H1 (cell line): ENCODE results near the gene RAI14. TPM values are rescaled to one million over a fixed set of nuclear protein-coding genes. Genes with fewer than 3 reads are reported as not detected.

ENCODE experiments used
- CTCF ChIA-PET: fragments of 300-600 bp; sonication (Branson Sonifier 250); formaldehyde crosslinking; loops from one replicate; lab custom pipeline; 2021; ENCODE audit not compliant: partially characterized antibody; lab: Charles Lee
- POLR2A ChIA-PET: fragments of 300-600 bp; sonication (Branson Sonifier 250); formaldehyde crosslinking; loops from one replicate; lab custom pipeline; 2021; ENCODE audit warnings: inconsistent platforms; ENCODE audit not compliant: partially characterized antibody; lab: Charles Lee
- DNase-seq, 2 experiments: peaks; one replicate each; pipeline versions ENCODE4 v3.0.0 to v3.0.0-alpha.2; 2010 to 2022; ENCODE audit warnings: low spot score in 2 of 2, low read depth in 1 of 2, mixed read lengths in 1 of 2
- FAIRE-seq: peaks from 2 replicates; lab custom pipeline; 2011; peaks lifted over from hg19 to GRCh38; lab: Jason Lieb, UNC
- H2AFZ ChIP-seq: 2 replicates; pipeline ENCODE4 v1.8.1; 2012; ENCODE audit warnings: low read length, inconsistent platforms
- H2AK5ac ChIP-seq: 2 replicates; pipeline ENCODE4 v1.6.1; 2013; ENCODE audit warnings: low read depth, low read length
- H2BK120ac ChIP-seq: replicated peaks from 2 replicates; pipeline ENCODE3; 2013; ENCODE audit warnings: low read depth, low read length, inconsistent platforms
- H2BK12ac ChIP-seq: 2 replicates; pipeline ENCODE4 v1.6.1; 2013; ENCODE audit warnings: low read depth, low read length
- H2BK15ac ChIP-seq: 2 replicates; pipeline ENCODE4 v1.6.1; 2013; ENCODE audit warnings: low read length
- H2BK20ac ChIP-seq: 2 replicates; pipeline ENCODE4 v1.6.1; 2013; ENCODE audit warnings: low read length
- H2BK5ac ChIP-seq: 2 replicates; pipeline ENCODE4 v1.6.1; 2013; ENCODE audit warnings: low read depth, low read length
- H3K14ac ChIP-seq: 2 replicates; pipeline ENCODE4 v1.6.1; 2013; ENCODE audit warnings: inconsistent platforms; ENCODE audit not compliant: insufficient read length
- H3K18ac ChIP-seq: 2 replicates; pipeline ENCODE4 v1.6.1; 2013; ENCODE audit warnings: low read length; ENCODE audit errors: extremely low read depth
- H3K23ac ChIP-seq: 2 replicates; pipeline ENCODE4 v1.6.1; 2013; ENCODE audit warnings: inconsistent platforms; ENCODE audit not compliant: insufficient read length
- H3K23me2 ChIP-seq: 2 replicates; pipeline ENCODE4 v1.6.1; 2013; ENCODE audit warnings: low read depth, low read length
- H3K27ac ChIP-seq: 2 replicates; pipeline ENCODE4 v1.6.1; 2011; ENCODE audit warnings: low read depth, low read length, inconsistent platforms
- H3K27me3 ChIP-seq, 4 experiments: replicated peaks in 1 of 4; 1 replicate in 1 of 4; 2 replicates in 3 of 4; pipeline versions ENCODE4 v1.6.1 to v1.8.1; 2011 to 2013; ENCODE audit warnings: low read length in 3 of 4, mild to moderate bottlenecking in 3 of 4, inconsistent platforms in 2 of 4, mixed read lengths in 2 of 4, moderate library complexity in 1 of 4; ENCODE audit not compliant: control insufficient read depth in 3 of 4, insufficient read depth in 3 of 4; ENCODE audit errors: extremely low read depth in 1 of 4
- H3K36me3 ChIP-seq, 4 experiments: 2 replicates each; pipeline versions ENCODE4 v1.6.1 to v1.8.1; 2011 to 2013; ENCODE audit warnings: mild to moderate bottlenecking in 4 of 4, low read length in 3 of 4, moderate library complexity in 2 of 4, control low read depth in 1 of 4, inconsistent platforms in 1 of 4; ENCODE audit not compliant: insufficient read depth in 4 of 4, control insufficient read depth in 2 of 4
- H3K4ac ChIP-seq: replicated peaks from 2 replicates; pipeline ENCODE3; 2013; ENCODE audit warnings: low read length, low read depth, mixed read lengths, inconsistent platforms; ENCODE audit not compliant: insufficient read length
- H3K4me1 ChIP-seq, 4 experiments: replicated peaks in 1 of 4; 1 replicate in 1 of 4; 2 replicates in 3 of 4; pipeline versions ENCODE4 v1.6.1 to v1.8.1; 2011 to 2013; ENCODE audit warnings: low read length in 3 of 4, inconsistent platforms in 2 of 4, mixed read lengths in 1 of 4; ENCODE audit not compliant: insufficient read depth in 4 of 4, control insufficient read depth in 3 of 4
- H3K4me2 ChIP-seq, 2 experiments: 2 replicates each; pipeline versions ENCODE4 v1.6.1 to v1.8.1; 2011 to 2013; ENCODE audit warnings: low read depth in 2 of 2, low read length in 2 of 2, control low read depth in 1 of 2, inconsistent platforms in 1 of 2, mild to moderate bottlenecking in 1 of 2; ENCODE audit not compliant: insufficient read depth in 1 of 2
- H3K4me3 ChIP-seq, 4 experiments: fragments of 200-600, 300-600 bp in 1 of 4; sonication (generic), shearing (Covaris generic), sonication (Bioruptor Twin) in 1 of 4; 2 replicates each; pipeline versions ENCODE4 v1.5.1 to v1.8.1; 2011 to 2016; ENCODE audit warnings: low read length in 4 of 4, low read depth in 3 of 4, control low read depth in 2 of 4, inconsistent platforms in 2 of 4, mild to moderate bottlenecking in 2 of 4, mixed read lengths in 1 of 4, moderate library complexity in 1 of 4; ENCODE audit not compliant: insufficient read depth in 2 of 4; ENCODE audit errors: extremely low read depth in 1 of 4
- H3K56ac ChIP-seq: replicated peaks from 2 replicates; pipeline ENCODE3; 2013; ENCODE audit warnings: low read depth, mild to moderate bottlenecking, mixed read lengths, low read length, inconsistent platforms; ENCODE audit not compliant: insufficient read length
- H3K79me1 ChIP-seq: 2 replicates; pipeline ENCODE4 v1.6.1; 2013; ENCODE audit warnings: low read depth, low read length, control low read depth
- H3K79me2 ChIP-seq, 2 experiments: 2 replicates each; pipeline versions ENCODE4 v1.6.1 to v1.8.1; 2012 to 2013; ENCODE audit warnings: low read length in 2 of 2, mild to moderate bottlenecking in 2 of 2, inconsistent platforms in 1 of 2; ENCODE audit not compliant: insufficient read depth in 2 of 2, control insufficient read depth in 1 of 2
- H3K9ac ChIP-seq, 4 experiments: replicated peaks in 1 of 4; 1 replicate in 1 of 4; 2 replicates in 3 of 4; pipeline versions ENCODE4 v1.6.1 to v1.8.1; 2011 to 2013; ENCODE audit warnings: low read depth in 3 of 4, low read length in 3 of 4, control low read depth in 2 of 4, mild to moderate bottlenecking in 2 of 4, moderate library complexity in 2 of 4, inconsistent platforms in 1 of 4; ENCODE audit errors: extremely low read depth in 1 of 4
- H3K9me3 ChIP-seq, 2 experiments: 2 replicates each; pipeline versions ENCODE4 v1.6.1 to v1.8.1; 2012 to 2013; ENCODE audit warnings: mild to moderate bottlenecking in 2 of 2, moderate library complexity in 2 of 2, control low read depth in 1 of 2, inconsistent platforms in 1 of 2, low read depth in 1 of 2, low read length in 1 of 2, mixed read lengths in 1 of 2; ENCODE audit not compliant: insufficient read depth in 2 of 2
- H4K20me1 ChIP-seq, 2 experiments: replicated peaks in 1 of 2; 2 replicates each; pipeline versions ENCODE3 to v1.8.1; 2011 to 2013; ENCODE audit warnings: inconsistent platforms in 2 of 2, low read length in 2 of 2, mild to moderate bottlenecking in 1 of 2; ENCODE audit not compliant: insufficient read depth in 2 of 2, control insufficient read depth in 1 of 2
- H4K5ac ChIP-seq: 2 replicates; pipeline ENCODE4 v1.6.1; 2013; ENCODE audit warnings: low read length, low read depth, mixed read lengths, inconsistent platforms; ENCODE audit not compliant: insufficient read length
- H4K8ac ChIP-seq: 2 replicates; pipeline ENCODE4 v1.8.0; 2013; ENCODE audit warnings: mild to moderate bottlenecking, moderate library complexity, low read length, inconsistent platforms; ENCODE audit not compliant: insufficient read depth; ENCODE audit errors: extremely low read depth
- H4K91ac ChIP-seq: replicated peaks from 2 replicates; pipeline ENCODE3; 2013; ENCODE audit warnings: low read length, mixed read lengths, inconsistent platforms; ENCODE audit not compliant: insufficient read length
- BRCA1 ChIP-seq: IDR thresholded peaks from 2 replicates; pipeline ENCODE4 v1.6.1; 2012; ENCODE audit warnings: low read depth, low read length, improper control_type of control experiment
- CBX8 ChIP-seq: fragments of 300-800, 300-1000 bp; sonication (generic); IDR thresholded peaks from 2 replicates; pipeline ENCODE4 v1.7.1; 2016; ENCODE audit warnings: low read depth, low read length, borderline replicate concordance
- KDM1A ChIP-seq: fragments of 200-600, 300-600 bp; sonication (generic); IDR thresholded peaks from 2 replicates; pipeline ENCODE4 v1.7.1; 2016; ENCODE audit warnings: mild to moderate bottlenecking, low read length, borderline replicate concordance
- MAFK ChIP-seq: IDR thresholded peaks from 2 replicates; pipeline ENCODE4 v1.6.1; 2012; ENCODE audit warnings: low read depth, mild to moderate bottlenecking, improper control_type of control experiment, low read length
- POLR2AphosphoS5 ChIP-seq: IDR thresholded peaks from 2 replicates; pipeline ENCODE4 v1.6.1; 2011; ENCODE audit warnings: low read depth, low read length
- RBBP5 ChIP-seq: IDR thresholded peaks from 2 replicates; pipeline ENCODE4 v1.7.1; 2012; ENCODE audit warnings: low read depth, mild to moderate bottlenecking, inconsistent platforms, low read length, moderate library complexity, borderline replicate concordance
- RFX5 ChIP-seq: IDR thresholded peaks from 2 replicates; pipeline ENCODE4 v1.6.1; 2011; ENCODE audit warnings: low read depth, low read length, improper control_type of control experiment, borderline replicate concordance
- TAF7 ChIP-seq: optimal IDR thresholded peaks from 2 replicates; pipeline ENCODE3; 2011; ENCODE audit warnings: low read depth, mild to moderate bottlenecking, inconsistent platforms, low read length, moderate library complexity, borderline replicate concordance
- ZNF274 ChIP-seq: IDR thresholded peaks from 2 replicates; pipeline ENCODE4 v1.7.0; 2012; ENCODE audit warnings: low read length, borderline replicate concordance; ENCODE audit errors: extremely low read depth
- WGBS, 2 experiments: shearing (Covaris generic) in 1 of 2; methylation state at CpG; one replicate each; pipeline versions ENCODE4 v1.1.6 to v1.1.7; 2013 to 2015; ENCODE audit warnings: low lambda C conversion rate in 2 of 2, mixed read lengths in 2 of 2, inconsistent platforms in 1 of 2, low coverage in 1 of 2, missing lambda C conversion rate in 1 of 2; ENCODE audit not compliant: insufficient replicate concordance in 2 of 2, insufficient coverage in 1 of 2, insufficient read length in 1 of 2; ENCODE audit errors: extremely low coverage in 1 of 2, missing lambda C conversion rate in 1 of 2; 5-methylcytosine and 5-hydroxymethylcytosine counted together
- polyA plus RNA-seq, 7 experiments: library from polyadenylated mRNA; depleted of rRNA in 3 of 7; stranded (reverse) in 5 of 7; unstranded in 2 of 7; fragments of >200 nt in 5 of 7; fragments of 200-250 nt in 2 of 7; gene quantifications; 1 replicate in 5 of 7; 2 replicates in 1 of 7; 4 replicates in 1 of 7; pipeline versions ENCODE4 v1.2.1 to v1.2.3, GENCODE V29; 2011 to 2013; ENCODE audit warnings: missing spikeins in 2 of 7, mixed read lengths in 2 of 7
- total RNA-seq: library from RNA; stranded (reverse); fragmentation: NEBNext Ultra II Directional; extraction: Animal tissue kit (Norgen Biotek cat#: 25700); gene quantifications from 2 replicates; pipeline ENCODE4 v1.2.1, GENCODE V29; 2021
- TF ChIP-seq, protein P1 (sequence below), 3 experiments: IDR thresholded peaks; 1 replicate in 2 of 3; 2 replicates in 1 of 3; pipeline versions ENCODE4 v1.5.1 to v1.6.1; 2011; ENCODE audit warnings: low read length in 3 of 3, mild to moderate bottlenecking in 3 of 3, inconsistent platforms in 2 of 3, low read depth in 1 of 3, moderate library complexity in 1 of 3; ENCODE audit not compliant: insufficient read depth in 1 of 3; ENCODE audit errors: control extremely low read depth in 1 of 3
- TF ChIP-seq, protein P2 (sequence below): IDR thresholded peaks from 2 replicates; pipeline ENCODE4 v1.6.1; 2011; ENCODE audit warnings: low read depth, mild to moderate bottlenecking, low read length; ENCODE audit not compliant: insufficient read depth

The RAI14 gene
- total and polyA plus RNA-seq, 2 of the 8 experiments (the other 6 are each of a cell fraction or from before 2014, with no cell fraction given) = 48.4 to 210 TPM

DNA sequence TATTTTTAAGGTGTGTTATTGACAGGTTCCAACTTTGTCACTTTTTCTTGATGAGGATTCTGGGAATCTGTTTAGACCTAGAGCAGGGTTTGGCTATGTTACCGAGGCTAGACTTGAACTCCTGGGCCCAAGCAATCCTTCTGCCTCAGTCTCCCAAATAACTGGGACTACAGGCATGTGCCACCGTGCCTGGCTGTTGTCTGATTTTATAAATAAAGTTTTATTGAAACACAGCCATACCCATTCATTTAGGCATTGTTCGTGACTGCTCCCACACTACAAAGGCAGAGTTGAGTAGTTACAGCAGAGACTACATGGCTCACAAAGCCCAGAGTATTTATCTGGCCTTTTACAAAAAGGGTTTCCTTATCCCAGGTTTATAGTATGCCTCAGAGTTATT, 102.4 kb downstream of the RAI14 start:
- no peak for DNase-seq
- Histone ChIP-seq H3K27me3 (no peaks in the 10 kb centered on the region), H2BK12ac (no peak overlapping the region), H3K23ac (no peak overlapping the region), H3K79me1 (peaks cover 5% of the 10 kb centered on the region), H3K56ac (no peak overlapping the region), H2AK5ac (no peak overlapping the region), H4K8ac (no peak overlapping the region), H2BK20ac (no peak overlapping the region), H3K79me2 (peaks cover 0 to 77% of the 10 kb centered on the region in 2 experiments; a peak in 3 of 4 replicates), H3K9me3 (peaks cover 6 to 11% of the 10 kb centered on the region in 2 experiments; a peak in 2 of 4 replicates), H2AFZ (no peak overlapping the region), H3K14ac (no peak overlapping the region), H3K4ac (no peak overlapping the region), H2BK120ac (no peak overlapping the region), H4K91ac (no peak overlapping the region), H3K36me3 (peaks cover 12 to 62% (median 35%) of the 10 kb centered on the region in 4 experiments), H3K18ac (no peak overlapping the region), H3K4me3 (no peak overlapping the region), H3K9ac (no peak overlapping the region), H3K4me1 (no peaks in the 10 kb centered on the region), H4K5ac (no peak overlapping the region), H3K27ac (no peak overlapping the region), H2BK15ac (no peak overlapping the region), H2BK5ac (no peak overlapping the region), H3K23me2 (peaks cover 2% of the 10 kb centered on the region; the same call in 1 of the 2 replicates), H3K4me2 (no peak overlapping the region), H4K20me1 (peaks cover 2 to 7% of the 10 kb centered on the region in 2 experiments)
- POLR2A ChIA-PET = no interaction called here
- no peak for FAIRE-seq
- 96% methylated on average over 3 of the region's 3 CpGs; no CpG with 5 or more reads in 1 of the 2 experiments for WGBS, 2 experiments
- CTCF ChIA-PET = no interaction called here
- no peak for TF ChIP-seq RBBP5
- TF ChIP-seq MAFK = no peak
- TF ChIP-seq ZNF274 = no peak
- no peak for TF ChIP-seq RFX5
- TF ChIP-seq, protein P1, sequence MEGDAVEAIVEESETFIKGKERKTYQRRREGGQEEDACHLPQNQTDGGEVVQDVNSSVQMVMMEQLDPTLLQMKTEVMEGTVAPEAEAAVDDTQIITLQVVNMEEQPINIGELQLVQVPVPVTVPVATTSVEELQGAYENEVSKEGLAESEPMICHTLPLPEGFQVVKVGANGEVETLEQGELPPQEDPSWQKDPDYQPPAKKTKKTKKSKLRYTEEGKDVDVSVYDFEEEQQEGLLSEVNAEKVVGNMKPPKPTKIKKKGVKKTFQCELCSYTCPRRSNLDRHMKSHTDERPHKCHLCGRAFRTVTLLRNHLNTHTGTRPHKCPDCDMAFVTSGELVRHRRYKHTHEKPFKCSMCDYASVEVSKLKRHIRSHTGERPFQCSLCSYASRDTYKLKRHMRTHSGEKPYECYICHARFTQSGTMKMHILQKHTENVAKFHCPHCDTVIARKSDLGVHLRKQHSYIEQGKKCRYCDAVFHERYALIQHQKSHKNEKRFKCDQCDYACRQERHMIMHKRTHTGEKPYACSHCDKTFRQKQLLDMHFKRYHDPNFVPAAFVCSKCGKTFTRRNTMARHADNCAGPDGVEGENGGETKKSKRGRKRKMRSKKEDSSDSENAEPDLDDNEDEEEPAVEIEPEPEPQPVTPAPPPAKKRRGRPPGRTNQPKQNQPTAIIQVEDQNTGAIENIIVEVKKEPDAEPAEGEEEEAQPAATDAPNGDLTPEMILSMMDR (IDR thresholded peaks at IDR 0.05; ENCODE audit: control extremely low read depth in 1 of 3, insufficient read depth in 1 of 3, low read depth in 1 of 3, low read length in 3 of 3) = no peak
- no peak for TF ChIP-seq TAF7
- no peak for TF ChIP-seq BRCA1
- no peak for TF ChIP-seq POLR2AphosphoS5
- TF ChIP-seq, protein P2, sequence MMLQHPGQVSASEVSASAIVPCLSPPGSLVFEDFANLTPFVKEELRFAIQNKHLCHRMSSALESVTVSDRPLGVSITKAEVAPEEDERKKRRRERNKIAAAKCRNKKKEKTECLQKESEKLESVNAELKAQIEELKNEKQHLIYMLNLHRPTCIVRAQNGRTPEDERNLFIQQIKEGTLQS = no peak
- no peak for TF ChIP-seq CBX8
- no peak for TF ChIP-seq KDM1A
